Caco-2 (cell line): ENCODE data around the gene GDF15. TPM values are rescaled to one million over a fixed set of nuclear protein-coding genes. Genes with fewer than 3 reads are reported as not detected.
"Not testable (repeated sequence)": the region's sequence is repeated elsewhere in the genome, so short reads cannot be mapped to it uniquely, and the experiment has no call there.

Source experiments
- BruUV-seq: library from RNA; stranded (reverse); fragments of 400-500 nt; replicated peaks from 2 replicates; lab custom pipeline; 2021; lab: Mats Ljungman, UMichigan
- CTCF ChIA-PET: fragments of 300-600 bp; sonication (Branson Sonifier 250); formaldehyde crosslinking; loops from one replicate; lab custom pipeline; 2022; ENCODE audit warnings: antibody characterized with exemption; lab: Charles Lee
- POLR2A ChIA-PET: fragments of 300-600 bp; sonication (Branson Sonifier 250); formaldehyde crosslinking; loops from one replicate; lab custom pipeline; 2022; ENCODE audit warnings: antibody characterized with exemption; lab: Charles Lee
- DNase-seq, 2 experiments: peaks; one replicate each; pipeline versions ENCODE4 v3.0.0 to v3.0.0-alpha.2; 2020 to 2022
- H3K27me3 ChIP-seq: replicated peaks from 2 replicates; pipeline ENCODE4 v1.6.0; 2011; ENCODE audit warnings: low read length; ENCODE audit not compliant: control insufficient read depth, insufficient read depth
- H3K36me3 ChIP-seq: 2 replicates; pipeline ENCODE4 v1.5.1; 2011; ENCODE audit warnings: low read length; ENCODE audit not compliant: control insufficient read depth, insufficient read depth
- H3K4me1 ChIP-seq: fragments of 250-450 bp; sonication (Bioruptor Pico); 2 replicates; pipeline ENCODE4 v1.5.1; 2020; ENCODE audit warnings: mild to moderate bottlenecking
- H3K4me3 ChIP-seq: 2 replicates; pipeline ENCODE4 v1.5.1; 2011; ENCODE audit warnings: low read depth, mild to moderate bottlenecking, control low read depth, low read length
- H3K9me3 ChIP-seq: fragments of 250-450 bp; sonication (Bioruptor Pico); 2 replicates; pipeline ENCODE4 v1.5.1; 2020; ENCODE audit warnings: mild to moderate bottlenecking, moderate library complexity
- H3K27ac Mint-ChIP-seq: one replicate; pipeline ENCODE4 v1.8.0; 2022; ENCODE audit warnings: mixed read lengths; ENCODE audit not compliant: unreplicated experiment
- H3K27me3 Mint-ChIP-seq: one replicate; pipeline ENCODE4 v1.8.0; 2022; ENCODE audit warnings: mixed read lengths; ENCODE audit not compliant: insufficient read depth, unreplicated experiment
- H3K36me3 Mint-ChIP-seq: one replicate; pipeline ENCODE4 v1.8.0; 2022; ENCODE audit warnings: mild to moderate bottlenecking, mixed read lengths; ENCODE audit not compliant: insufficient read depth, unreplicated experiment
- H3K4me1 Mint-ChIP-seq: one replicate; pipeline ENCODE4 v1.8.0; 2022; ENCODE audit warnings: low read depth, mixed read lengths; ENCODE audit not compliant: unreplicated experiment
- H3K4me3 Mint-ChIP-seq: one replicate; pipeline ENCODE4 v1.8.0; 2022; ENCODE audit warnings: mild to moderate bottlenecking, moderate library complexity, mixed read lengths; ENCODE audit not compliant: unreplicated experiment
- H3K9me3 Mint-ChIP-seq: one replicate; pipeline ENCODE4 v1.8.0; 2022; ENCODE audit warnings: mixed read lengths; ENCODE audit not compliant: unreplicated experiment
- CTCF ChIP-seq, 2 experiments: fragments of 200-600 bp in 1 of 2; IDR thresholded peaks; 1 replicate in 1 of 2; 2 replicates in 1 of 2; pipeline versions ENCODE4 v1.5.1 to v1.8.0; 2011 to 2022; ENCODE audit warnings: antibody characterized with exemption in 1 of 2, control low read depth in 1 of 2, inconsistent platforms in 1 of 2, low read depth in 1 of 2, low read length in 1 of 2, mild to moderate bottlenecking in 1 of 2, moderate library complexity in 1 of 2; ENCODE audit not compliant: insufficient read depth in 1 of 2, severe bottlenecking in 1 of 2, unreplicated experiment in 1 of 2
- intact Hi-C: fragments of 100-400 bp; cut with micrococcal nuclease; formaldehyde crosslinking; loops from one replicate; pipeline ENCODE4 v1.10.0; 2022; ENCODE audit not compliant: unreplicated experiment
- total RNA-seq: library from RNA; stranded (reverse); gene quantifications from 2 replicates; pipeline ENCODE4 v1.2.3, GENCODE V29; 2022

GDF15 gene
- total RNA-seq, 1 experiment from 2014 or later, result 56.1 TPM

- no peak for DNase-seq
- BruUV-seq, result no TSS peak
- Histone ChIP-seq H3K27me3 (no peaks in the 10 kb centered on the region), H3K4me3 (no peak overlapping the region), H3K36me3 (peaks cover 2% of the 10 kb centered on the region), H3K9me3 (no peaks in the 10 kb centered on the region), H3K4me1 (peaks cover 19% of the 10 kb centered on the region)
- no peak for TF ChIP-seq CTCF (IDR thresholded peaks at IDR 0.05; ENCODE audit: insufficient read depth in 1 of 2, low read depth in 1 of 2, low read length in 1 of 2, severe bottlenecking in 1 of 2, unreplicated experiment in 1 of 2)
- Mint-ChIP-seq H3K4me3 (no peak overlapping the region), H3K4me1 (peaks cover 7% of the 10 kb centered on the region), H3K27me3 (no peaks in the 10 kb centered on the region), H3K36me3 (peaks cover 27% of the 10 kb centered on the region), H3K9me3 (no peaks in the 10 kb centered on the region), H3K27ac (no peak overlapping the region)
- intact Hi-C loops, result no loop called here
- POLR2A ChIA-PET, result no interaction called here
- CTCF ChIA-PET, result interaction anchor here (0.5 to 0.9 kb wide), 2 partner anchors 20 to 22 kb away, joined by 3 read pairs; partner anchors contain the start of gene GDF15
These were observed 22.2 kb upstream of the GDF15 start for GRCh38 chr19:18363787-18364186.

GRCh38 chr19:18364277-18364825 lies 21.6 kb upstream of the GDF15 start:
- POLR2A ChIA-PET, intact Hi-C loops, H3K27me3 ChIP-seq, H3K4me3 ChIP-seq, H3K4me3 Mint-ChIP-seq, H3K9me3 Mint-ChIP-seq, H3K36me3 ChIP-seq, H3K4me1 Mint-ChIP-seq, H3K9me3 ChIP-seq, H3K27me3 Mint-ChIP-seq, DNase-seq: not testable (repeated sequence)
- Mint-ChIP-seq H3K36me3 (peaks cover 23% of the 10 kb centered on the region), H3K27ac (peak overlapping the region; percentile 83)
- CTCF ChIA-PET, result interaction anchor here (0.5 to 0.9 kb wide), 2 partner anchors 19 to 21 kb away, joined by 3 read pairs; partner anchors contain the start of gene GDF15
- BruUV-seq, result TSS peak; percentile 64
- H3K4me1 ChIP-seq, result peaks cover 20% of the 10 kb centered on the region

- Histone ChIP-seq H3K4me1 (peaks cover 20% of the 10 kb centered on the region), H3K36me3 (peaks cover 2% of the 10 kb centered on the region), H3K9me3 (no peaks in the 10 kb centered on the region), H3K27me3 (no peaks in the 10 kb centered on the region), H3K4me3 (no peak overlapping the region)
- Mint-ChIP-seq H3K4me3 (no peak overlapping the region), H3K9me3 (no peaks in the 10 kb centered on the region), H3K27me3 (no peaks in the 10 kb centered on the region), H3K36me3 (peaks cover 17% of the 10 kb centered on the region), H3K4me1 (peaks cover 7% of the 10 kb centered on the region), H3K27ac (peak overlapping the region; percentile 83)
- TSS peak; percentile 24 for BruUV-seq
- peak; percentile 60 to 61 for DNase-seq
- ChIA-PET POLR2A (no interaction called here), CTCF (no interaction called here)
- TF ChIP-seq CTCF (IDR thresholded peaks at IDR 0.05; ENCODE audit: insufficient read depth in 1 of 2, low read depth in 1 of 2, low read length in 1 of 2, severe bottlenecking in 1 of 2, unreplicated experiment in 1 of 2), result no peak
- intact Hi-C loops, result no loop called here
These were observed 21.0 kb upstream of the GDF15 start for GRCh38 chr19:18364826-18365528.
